GM12878 (cell line): ENCODE results near the gene CTAG1B.

Experiments
- CHD2 ChIP-seq: IDR thresholded peaks from 2 replicates; pipeline ENCODE4 v1.6.1; 2011; ENCODE audit warnings: low read depth, low read length, improper control_type of control experiment, borderline replicate concordance
- CTCF ChIP-seq, 3 experiments: IDR thresholded peaks in 2 of 3; conservative IDR thresholded peaks in 1 of 3; 2 replicates each; pipeline ENCODE4 v1.5.1; 2011; ENCODE audit warnings: low read depth in 3 of 3, low read length in 3 of 3, mild to moderate bottlenecking in 3 of 3, control low read depth in 2 of 3, moderate library complexity in 2 of 3, inconsistent platforms in 1 of 3, mixed read lengths in 1 of 3; ENCODE audit not compliant: control insufficient read depth in 2 of 3, insufficient read depth in 1 of 3; ENCODE audit errors: extremely low read depth in 1 of 3
- GABPA ChIP-seq: IDR thresholded peaks from 2 replicates; pipeline ENCODE4 v1.6.1; 2014; ENCODE audit warnings: antibody characterized with exemption, low read depth, mild to moderate bottlenecking, inconsistent platforms
- NBN ChIP-seq: fragments of 450-650 bp; IDR thresholded peaks from 2 replicates; pipeline ENCODE4 v1.6.1; 2016
- POLR2AphosphoS5 ChIP-seq: IDR thresholded peaks from 2 replicates; pipeline ENCODE4 v1.6.1; 2011; ENCODE audit warnings: mild to moderate bottlenecking, low read length, inconsistent platforms
- RAD21 ChIP-seq: IDR thresholded peaks from 2 replicates; pipeline ENCODE4 v1.6.1; 2011; ENCODE audit warnings: mild to moderate bottlenecking, low read depth, low read length, moderate library complexity; ENCODE audit not compliant: insufficient read depth

GRCh38 chrX:154594491-154594890, 24.6 kb downstream of the CTAG1B start:
- TF ChIP-seq CHD2, result no peak
- TF ChIP-seq GABPA, result no peak
- TF ChIP-seq NBN, result no peak
- no peak for TF ChIP-seq POLR2AphosphoS5
- TF ChIP-seq CTCF (IDR thresholded peaks at IDR 0.05 in 2 of 3, conservative IDR thresholded peaks at IDR 0.05 in 1 of 3; ENCODE audit: control insufficient read depth in 2 of 3, extremely low read depth in 1 of 3, insufficient read depth in 1 of 3, low read depth in 3 of 3, low read length in 3 of 3), result no peak
- no peak for TF ChIP-seq RAD21
